AG08395 (cell line): ENCODE measurements around the gene PRDM16.
A peak's percentile ranks its signal among the peaks of the same experiment; 100 is the strongest.

Experiments
- DNase-seq: peaks from one replicate; pipeline ENCODE4 v3.0.0; 2012; ENCODE audit warnings: mixed read lengths, low spot score

The PRDM16 gene

DNA sequence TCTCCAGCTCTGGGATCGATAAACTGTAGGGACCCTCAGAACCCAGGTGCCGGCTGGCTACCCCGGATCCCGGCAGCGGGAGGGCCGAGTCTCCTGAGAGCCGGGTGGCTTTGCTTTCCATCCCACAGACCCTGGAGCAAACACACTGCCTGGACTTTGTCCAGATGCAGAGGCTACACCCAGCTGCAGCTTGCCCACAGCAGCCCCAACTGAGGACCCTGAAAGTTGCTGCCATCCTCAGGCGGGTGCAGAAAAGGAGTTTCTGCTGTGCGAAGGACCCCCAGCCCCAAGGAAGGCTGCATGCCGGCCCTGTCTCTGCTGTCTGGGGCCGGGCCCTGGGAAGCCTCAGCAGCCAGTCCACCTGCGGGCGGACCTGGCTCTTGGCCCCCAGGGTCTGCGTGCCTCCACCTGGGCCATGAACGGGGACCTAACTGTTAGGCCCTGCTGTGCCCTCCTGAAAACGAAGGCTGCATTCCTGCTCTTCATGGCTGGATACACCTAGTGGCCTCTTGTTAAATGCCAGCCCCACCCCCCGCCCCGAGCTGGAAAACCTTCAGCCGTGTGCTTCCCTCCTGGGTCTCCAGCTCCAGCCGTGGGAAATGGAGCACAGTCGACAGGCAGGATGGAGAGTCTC lies 287.9 kb downstream of the PRDM16 start:
- DNase-seq: no peak

DNA sequence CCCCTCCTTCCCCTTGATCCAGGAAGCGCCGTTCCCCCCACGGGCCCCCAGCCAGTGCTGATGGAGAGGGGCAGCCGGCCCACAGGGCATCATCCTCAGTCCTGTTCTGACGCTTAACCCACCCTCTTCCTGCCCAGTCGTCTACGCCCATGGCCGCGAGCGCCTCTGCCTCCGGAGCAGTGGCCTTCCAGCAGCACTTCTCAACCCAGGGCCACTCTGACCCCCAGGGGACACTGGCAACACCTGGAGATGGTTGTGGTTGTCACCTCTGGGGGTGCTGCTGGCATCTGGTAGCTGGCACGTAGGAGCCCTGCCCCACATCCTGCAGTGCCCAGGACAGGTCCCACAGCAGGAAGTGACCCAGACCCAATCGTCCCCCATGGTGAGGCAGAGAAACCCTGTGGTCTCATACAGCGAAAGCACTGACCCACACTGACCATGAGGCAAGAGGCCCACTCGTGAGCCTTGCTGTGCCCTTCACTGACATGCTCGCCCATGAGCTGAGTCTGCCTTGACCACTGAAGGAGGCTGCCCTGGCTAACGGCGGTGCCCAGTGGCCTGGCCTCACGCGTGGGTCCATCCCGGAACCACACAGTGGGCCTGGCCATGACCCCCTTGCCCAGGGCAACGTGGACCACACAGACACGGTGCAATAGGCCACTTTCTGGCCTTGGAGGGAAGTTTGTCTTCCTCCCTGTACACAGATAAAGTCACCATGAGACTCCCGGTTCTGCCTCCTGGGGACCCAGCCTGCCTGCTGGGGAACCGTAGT lies 288.7 kb downstream of the PRDM16 start:
- DNase-seq: no peak

DNA sequence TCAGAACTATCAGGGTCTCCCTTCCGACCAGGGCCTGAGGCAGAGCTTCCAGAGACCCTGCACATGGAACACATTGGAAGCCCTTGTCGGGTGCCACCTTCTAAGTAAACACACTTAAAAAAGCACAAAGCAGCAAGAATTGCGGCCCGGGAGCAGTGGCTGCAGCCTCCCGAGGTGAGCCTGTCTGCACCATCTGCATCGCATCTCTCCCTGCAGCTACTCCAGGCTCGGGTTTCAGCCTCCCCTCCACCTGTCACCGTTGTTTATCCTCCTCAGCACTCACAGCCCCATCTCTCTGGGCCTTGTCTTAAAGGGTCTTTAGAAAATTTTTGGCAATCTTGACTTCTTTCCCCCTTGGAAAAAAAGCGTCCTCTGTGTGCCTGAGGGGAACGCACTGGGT lies 290.3 kb downstream of the PRDM16 start:
- DNase-seq: no peak

DNA sequence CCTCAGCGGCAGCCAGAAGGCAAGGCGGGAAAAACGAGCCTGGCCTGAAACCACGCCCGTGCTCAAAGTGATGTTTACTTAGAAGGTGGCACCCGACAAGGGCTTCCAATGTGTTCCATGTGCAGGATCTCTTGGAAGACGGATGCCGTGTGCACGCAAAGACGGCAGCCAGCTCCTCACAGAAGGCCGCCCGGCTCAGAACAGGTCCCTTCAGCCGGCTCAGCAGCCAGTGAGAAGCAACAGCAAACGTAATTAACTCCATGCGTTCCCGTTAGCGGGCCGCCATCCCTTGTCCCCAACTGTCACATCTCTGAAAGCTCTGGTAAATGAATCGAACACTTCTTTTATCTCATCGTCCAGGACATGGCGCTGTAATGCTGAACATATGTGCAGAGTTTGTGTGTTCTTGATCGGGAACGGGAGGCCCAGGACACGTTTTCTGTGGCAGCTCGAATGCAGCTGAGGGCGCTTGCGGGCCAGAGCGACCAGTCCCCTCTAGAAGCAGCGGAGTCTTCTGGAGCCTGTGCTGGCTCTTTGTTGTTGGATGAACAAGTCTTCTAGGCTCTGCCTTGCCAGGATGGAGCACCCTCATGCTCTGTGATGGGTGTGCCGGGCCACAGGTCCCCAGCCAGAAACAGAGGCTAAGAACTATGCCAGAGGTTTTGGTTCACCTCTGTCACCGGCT lies 290.9 kb downstream of the PRDM16 start:
- DNase-seq: no peak

DNA sequence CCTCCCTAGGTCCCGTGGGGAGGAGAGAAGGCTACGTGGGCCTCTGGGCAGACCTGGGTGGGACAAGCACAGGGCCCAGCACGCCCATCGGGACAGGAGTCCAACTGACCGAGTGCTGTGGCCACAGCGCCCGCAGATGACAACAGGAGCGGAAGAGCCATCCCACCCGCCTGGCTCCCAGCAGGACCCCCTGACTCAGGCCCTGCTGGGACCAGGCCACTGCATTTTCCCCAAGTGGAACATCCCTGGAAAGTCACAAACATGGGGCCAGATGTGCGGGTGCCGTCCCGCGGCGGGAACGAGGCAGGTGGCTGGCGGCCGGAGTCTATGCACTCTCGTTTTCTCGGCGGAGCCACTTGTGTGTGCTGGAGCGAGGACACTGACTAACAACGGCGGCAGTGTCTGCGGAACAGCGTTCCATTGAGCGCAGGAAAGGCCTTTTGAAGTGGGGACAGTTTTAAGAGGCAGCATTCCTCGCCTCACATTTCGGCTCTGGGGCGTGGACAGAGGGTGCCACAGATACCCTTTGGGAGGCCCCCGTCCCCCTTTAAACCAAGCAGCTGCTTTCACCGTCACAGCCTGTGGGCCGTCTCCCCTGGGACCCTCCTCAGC lies 291.7 kb downstream of the PRDM16 start:
- DNase-seq: no peak

DNA sequence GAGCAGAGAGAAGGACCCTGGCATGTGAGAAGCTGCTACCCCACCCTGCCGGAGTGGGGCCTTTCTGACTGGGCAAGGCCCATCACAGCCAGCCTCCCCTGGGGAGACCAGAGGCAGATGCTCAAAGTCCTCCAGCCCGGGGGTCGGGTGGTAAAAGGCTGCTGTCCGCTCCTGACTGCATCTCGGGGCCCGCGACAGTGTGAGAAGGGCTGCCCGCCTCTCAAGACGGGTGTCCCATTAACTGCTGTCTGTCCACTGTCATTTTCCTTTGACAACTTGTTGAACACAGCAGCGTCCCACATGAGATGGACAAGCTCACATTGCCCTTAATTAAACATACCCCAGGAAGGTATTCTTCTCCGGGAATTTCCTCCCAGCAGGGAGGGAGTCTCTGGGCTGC lies 294.0 kb downstream of the PRDM16 start:
- no peak for DNase-seq

DNA sequence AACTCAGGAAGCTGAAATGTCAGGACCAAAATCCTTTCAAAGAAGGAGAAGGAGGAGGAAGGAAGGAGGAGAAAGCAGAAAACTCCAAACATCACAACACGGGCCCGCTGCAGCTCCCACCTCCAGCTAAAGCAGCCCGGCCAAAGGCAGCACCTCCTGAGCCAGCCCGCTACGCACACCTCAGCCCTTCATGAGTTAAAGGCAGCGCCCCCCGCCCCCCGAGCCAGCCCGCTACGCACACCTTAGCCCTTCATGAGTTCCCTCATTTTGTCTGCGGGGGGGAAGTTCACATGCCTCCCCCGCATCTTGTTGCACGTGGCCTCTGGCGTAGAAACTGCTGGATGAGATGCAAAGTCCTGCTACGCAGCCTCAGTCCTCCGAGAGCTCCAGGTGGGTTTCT lies 294.8 kb downstream of the PRDM16 start:
- no peak for DNase-seq

DNA sequence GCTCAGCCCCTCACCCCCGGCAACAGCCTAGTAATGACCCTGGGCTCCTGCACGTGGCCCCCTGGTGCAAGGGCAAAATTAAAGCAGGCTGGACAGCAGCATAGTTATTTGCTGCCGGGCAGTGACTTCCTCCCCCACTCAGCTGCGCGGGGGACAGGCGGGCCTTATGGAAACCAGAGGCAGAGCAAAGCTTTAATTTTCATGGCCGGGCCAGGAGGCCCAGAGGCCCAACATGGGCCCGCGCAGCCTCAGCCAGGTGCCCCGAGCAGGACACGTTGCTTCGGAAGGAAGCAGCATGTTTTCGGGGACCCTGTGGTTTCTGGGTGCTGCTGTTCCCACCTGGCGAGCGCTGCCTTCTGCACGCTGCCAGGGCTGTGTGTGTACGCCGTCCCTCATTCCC lies 295.5 kb downstream of the PRDM16 start:
- DNase-seq: no peak

DNA sequence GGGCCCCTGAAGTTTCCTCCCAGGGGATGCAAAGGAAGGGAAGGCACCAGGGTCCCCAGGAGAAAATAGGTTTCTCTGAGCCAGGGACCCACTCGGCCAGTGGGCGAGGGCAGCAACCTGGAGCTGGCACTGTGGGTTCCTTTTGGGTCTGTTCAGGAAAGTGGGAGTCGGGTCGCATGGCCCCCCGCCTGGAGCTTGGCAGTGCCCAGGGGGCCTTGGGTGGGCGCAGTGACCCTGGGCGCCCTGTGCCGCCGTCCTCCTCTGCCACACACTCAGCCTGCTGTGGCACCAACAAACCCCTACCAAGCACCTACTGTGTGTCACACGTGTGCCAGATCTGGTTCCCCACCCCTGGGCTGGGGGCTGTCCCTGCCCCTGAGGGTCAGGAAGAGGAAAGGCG lies 296.0 kb downstream of the PRDM16 start:
- DNase-seq: no peak

DNA sequence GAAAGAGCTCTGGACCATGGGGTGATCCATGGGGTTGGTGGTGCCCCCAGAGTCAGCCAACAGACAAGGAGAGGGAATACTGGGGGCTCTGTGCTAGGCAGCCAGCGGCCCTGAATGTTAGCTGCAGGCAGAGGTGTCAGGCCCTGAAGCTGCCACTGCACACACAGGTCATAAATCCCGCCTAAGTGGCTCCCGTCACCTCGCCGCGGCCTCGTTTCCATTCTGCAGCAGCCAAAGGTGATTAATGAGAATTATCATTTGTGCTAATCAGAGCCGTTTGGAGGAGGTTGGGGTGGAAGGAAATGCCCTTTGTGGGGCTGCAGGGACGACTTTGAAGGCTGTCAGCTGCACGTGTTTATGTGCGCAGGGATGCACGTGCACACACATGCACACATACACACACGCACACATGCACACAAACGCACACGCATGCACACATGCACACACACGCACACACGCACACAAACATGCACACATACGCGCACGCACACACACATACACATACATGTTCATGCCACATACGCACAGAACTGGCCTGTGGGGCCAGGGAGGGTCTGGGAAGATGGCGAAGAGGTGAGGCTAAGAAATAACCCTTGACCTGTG lies 296.6 kb downstream of the PRDM16 start:
- DNase-seq: no peak

DNA sequence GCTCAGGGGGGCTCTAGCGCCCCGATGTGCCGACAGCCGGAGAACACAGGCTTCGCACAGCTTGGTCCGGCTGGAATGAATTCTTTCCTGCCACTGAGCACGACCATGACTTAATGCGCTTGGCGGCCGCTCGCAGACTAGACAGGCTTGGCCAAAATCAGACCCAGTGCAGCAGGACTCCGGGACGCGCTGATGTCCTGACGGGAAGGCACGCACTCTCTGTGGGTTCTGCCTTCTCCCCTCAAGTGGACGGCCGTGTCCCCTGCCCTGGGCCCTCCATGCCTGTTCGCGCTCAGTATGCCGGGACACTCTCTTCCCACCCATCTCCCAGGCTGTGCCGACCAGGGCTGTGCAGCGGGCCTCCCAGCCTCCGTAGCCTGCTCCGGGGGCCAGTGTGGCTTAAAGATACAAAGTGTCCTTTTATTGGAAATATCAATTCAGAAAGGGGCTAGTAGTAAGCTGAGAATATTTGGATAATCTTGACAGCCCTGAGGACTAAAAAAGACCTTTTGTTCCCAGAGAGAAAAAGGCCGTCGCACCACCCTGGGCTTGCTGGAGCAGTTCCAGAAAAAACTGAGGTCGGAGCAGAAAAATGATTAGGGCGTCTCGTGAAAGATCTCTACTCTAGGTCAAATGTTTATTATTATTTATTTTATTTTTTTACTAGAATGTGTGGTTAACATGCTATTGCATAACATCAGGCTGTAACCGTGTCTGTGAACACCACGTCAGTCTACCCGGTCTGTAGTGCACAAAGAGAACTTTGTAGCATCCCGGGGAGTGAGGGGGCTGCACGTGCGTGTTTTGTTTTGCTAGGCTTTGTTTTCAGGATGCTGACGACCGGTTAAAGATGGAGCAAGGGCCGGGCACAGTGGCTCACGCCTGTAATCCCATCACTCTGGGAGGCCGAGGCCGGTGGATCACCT lies 297.4 kb downstream of the PRDM16 start:
- no peak for DNase-seq

DNA sequence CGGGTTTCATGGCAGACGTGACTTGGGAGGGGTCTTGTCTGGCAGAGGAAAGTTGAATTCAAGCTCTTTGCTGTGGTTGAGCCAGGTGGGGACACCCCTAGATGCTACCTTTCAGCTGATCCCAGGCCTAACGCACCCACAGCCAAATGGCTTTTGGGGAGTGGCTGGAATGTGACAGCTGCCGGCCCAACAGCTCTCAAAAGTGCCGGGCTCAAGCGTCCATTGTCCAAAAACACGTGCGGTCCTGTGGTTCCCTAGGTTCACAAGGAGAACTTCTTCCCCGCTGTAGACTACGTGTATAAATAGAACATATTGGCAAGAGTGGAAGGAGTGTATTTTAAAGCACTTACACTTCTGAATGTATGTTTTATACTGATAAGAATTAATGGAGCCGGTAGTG lies 298.4 kb downstream of the PRDM16 start:
- DNase-seq: no peak

DNA sequence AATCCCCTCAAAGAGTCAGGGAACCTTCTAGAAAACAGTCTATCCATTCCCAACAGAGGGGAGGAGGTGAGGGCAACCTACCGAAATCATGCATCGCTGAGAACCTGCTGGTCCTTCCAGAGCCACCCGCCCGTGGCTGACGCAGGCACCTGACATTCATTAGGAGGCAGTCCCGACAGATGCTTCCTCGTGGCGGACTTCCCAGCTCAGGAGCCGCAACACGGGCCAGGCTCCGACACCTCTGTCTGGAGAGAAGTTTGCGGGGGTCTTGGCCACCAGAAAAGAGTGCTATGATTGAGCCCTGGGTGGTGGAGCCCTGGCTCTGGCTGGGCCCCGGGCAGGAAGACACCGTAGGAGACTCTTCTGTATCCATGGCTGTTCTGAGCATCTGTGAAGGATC lies 299.1 kb downstream of the PRDM16 start:
- DNase-seq: no peak

DNA sequence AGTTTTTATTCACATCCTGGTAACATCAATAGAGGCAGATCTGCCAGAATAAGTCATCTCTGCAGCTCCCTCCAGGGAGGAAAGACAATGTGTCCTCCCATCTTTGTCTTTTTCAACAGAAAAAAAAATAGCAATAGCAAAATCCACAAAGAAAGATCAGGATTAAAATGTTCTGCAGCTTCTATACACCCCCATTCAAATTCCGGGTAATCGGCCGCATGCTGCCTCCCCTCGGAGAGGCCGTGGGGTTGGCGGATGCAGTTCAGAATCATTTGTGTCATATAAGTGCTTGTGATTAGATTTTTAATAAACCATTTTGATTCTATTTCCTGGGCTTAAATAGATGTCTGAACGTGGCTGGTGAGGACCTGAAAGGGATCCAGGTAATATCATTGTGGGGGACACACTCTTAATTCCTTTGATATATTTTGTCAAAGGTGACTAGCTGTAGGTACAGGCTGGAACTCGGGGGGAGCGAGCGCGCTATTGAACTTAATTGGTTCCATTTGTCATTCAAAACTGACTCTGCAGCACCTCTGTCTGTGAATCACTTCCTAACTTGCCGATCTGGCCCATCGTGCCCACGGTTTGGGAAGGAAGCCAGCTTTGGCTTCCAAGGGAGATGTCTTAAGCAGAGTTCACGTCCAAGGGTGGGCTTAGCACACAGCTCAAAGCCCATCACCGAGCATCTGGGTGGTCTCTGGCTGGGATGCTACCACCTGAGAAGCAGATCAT lies 299.9 kb downstream of the PRDM16 start:
- DNase-seq: peak; percentile 31

DNA sequence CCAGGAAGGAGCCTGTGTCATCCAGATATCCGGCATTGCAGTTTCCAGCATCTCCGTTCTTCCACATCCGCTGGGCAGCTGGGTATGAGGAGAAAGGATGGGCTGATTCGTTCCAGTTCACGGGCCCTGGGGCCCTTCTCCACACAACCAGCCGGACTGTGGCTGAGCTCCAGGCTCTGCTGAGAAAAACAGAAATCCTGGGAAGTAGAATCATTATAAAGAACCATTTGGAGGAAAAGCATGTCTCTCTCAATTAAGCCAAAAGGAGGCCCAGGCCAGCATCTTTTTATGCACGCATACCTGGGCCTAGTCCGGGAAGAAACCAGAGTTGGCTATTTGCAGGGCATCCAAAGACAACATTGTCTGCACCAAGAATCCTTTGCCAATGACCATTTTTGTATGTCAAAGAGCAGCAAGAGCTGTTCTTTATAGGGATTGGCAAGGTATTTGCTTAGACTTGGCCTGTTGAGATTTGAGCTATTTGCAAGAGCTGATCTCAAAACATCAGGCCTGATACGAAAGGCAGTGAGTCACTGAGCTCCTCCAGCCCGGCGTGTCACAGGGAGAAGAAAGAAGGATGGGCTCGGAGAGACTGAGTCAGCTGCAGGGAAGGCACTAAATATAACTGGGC lies 300.6 kb downstream of the PRDM16 start:
- peak; percentile 95 for DNase-seq

DNA sequence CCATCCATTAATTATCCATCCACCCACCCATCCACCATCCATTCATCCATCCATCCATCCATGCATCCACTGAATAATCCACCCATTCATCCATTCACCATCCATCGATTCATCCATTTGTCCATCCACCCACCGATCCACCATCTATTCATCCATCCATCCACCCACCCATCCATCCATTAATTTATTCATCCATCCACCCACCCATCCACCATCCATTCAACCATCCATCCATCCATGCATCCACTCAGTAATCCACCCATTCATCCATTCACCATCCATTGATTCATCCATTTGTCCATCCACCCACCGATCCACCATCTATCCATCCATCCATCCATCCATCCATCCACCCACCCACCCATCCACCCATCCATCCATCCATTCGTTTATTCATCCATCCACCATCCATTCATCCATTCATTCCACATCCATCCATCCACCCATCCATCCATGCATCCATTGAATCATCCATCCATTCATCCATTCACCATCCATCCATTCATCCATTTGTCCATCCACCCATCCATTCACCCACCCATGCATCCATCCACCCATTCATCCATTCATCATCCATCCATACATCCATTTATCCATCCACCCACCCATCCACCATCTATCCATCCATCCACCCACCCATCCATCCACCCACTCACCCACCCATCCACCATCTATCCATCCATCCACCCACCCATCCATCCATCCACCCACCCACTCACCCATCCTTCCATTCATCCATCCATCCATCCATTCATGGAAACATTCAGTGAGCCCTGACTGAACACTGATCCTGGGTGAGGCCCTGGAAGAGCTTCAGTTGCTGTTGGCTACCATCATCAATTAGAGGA lies 302.1 kb downstream of the PRDM16 start:
- no peak for DNase-seq

DNA sequence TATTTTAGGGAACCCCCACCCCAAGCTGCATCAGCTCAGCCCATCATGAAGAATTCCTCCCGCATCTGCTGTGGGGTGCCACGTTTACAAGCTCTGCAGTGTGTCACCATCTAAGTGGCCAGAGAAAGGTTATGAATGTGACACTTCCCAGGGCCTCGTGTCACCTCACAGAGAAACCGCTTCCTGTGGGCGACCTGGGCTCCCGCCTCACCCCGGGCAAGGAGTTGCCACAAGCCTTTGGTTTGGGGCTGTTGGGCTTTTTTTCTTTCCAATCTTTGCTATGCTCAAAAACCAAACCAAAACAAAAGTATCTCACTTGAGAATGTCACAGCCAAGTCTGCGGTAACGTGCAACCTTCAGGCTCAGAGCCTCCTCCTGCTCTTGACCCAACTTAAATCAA lies 303.3 kb downstream of the PRDM16 start:
- DNase-seq: no peak

DNA sequence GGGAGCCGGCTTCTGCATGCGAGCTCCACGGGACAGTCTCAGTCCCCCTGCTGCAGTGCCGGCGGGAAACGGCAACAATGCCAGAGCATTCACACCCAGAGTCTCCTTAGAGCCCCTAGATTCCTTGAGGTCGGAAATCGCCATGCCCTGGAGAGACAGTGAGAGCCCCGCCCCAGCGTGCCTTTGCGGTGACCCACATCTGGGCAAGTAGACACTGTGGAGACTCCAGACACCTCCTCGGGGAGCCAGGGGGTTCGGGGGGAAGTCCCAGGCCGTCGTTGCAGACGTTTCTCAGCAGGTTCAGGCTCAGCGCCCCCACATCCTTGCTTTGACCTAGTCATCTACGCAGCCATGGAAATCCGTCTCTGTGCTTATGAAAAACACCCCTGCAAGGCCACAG lies 304.2 kb downstream of the PRDM16 start:
- DNase-seq: no peak

DNA sequence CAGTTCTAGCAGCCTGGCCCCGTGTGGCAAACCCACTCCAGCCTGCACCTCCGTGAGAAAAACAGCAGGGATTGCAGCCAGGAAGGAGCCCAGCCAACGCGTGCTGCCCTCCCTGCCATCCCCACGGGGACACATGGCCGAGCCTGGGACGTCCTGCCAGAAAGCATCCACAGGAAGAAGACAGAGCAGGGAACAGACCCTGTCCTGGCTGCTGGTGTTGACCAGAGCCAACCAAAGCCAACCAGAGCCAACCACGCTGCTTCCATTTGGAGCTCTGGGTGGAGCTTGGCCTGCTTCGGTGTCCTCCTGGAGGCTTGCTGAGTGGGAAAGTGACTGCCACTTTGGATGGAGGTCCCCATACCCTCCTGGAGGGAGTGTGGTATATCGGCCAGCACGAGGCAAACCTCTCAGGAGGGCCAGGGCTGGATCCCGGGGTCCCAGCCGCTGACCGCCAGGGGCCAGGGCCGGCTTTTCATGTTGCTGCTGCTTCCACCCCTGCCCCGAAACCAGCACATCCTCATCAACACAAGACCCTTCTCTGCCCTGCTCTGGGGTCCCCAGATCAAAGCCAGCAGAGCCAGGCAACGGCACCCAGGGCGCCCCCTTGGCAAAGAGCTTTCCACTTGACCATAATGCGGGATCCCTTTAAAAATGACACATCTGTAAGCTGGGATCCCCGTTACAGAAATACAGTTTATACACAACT lies 304.9 kb downstream of the PRDM16 start:
- DNase-seq: no peak
